Measurements from ENCODE around the gene ANKS3. TPM values are rescaled to one million over a fixed set of nuclear protein-coding genes. Genes with fewer than 3 reads are reported as not detected.

ANKS3 gene
- total RNA-seq, 1 experiment from 2014 or later: 25.5 TPM

- H3K27ac ChIP-seq (ENCODE audit: low read depth, low read length): no peak overlapping the region
- ATAC-seq: no peak
- ChIA-PET CTCF (interaction anchor here (1.6 kb wide), 1 partner anchor 260 kb away, joined by 6 read pairs; no protein-coding TSS in a partner anchor), RAD21 (ENCODE audit: low non-redundant PET in 1 of 2, low total read pairs in 2 of 2, uncharacterized antibody in 2 of 2, unreplicated experiment in 2 of 2) (no interaction called here), POLR2A (no interaction called here)
- TF ChIP-seq EGR1 (IDR thresholded peaks at IDR 0.05; ENCODE audit: low read depth) (no peak), POLR2AphosphoS5 (IDR thresholded peaks at IDR 0.05; ENCODE audit: low read depth, low read length) (no peak), SP1 (IDR thresholded peaks at IDR 0.05; ENCODE audit: low read depth) (no peak), SIN3A (IDR thresholded peaks at IDR 0.05; ENCODE audit: low read depth) (no peak), CBX3 (IDR thresholded peaks at IDR 0.05; ENCODE audit: low read depth) (no peak), ZNF274 (IDR thresholded peaks at IDR 0.05; ENCODE audit: low read depth, low read length) (no peak), EZH2 (IDR thresholded peaks at IDR 0.05) (no peak), ATF3 (IDR thresholded peaks at IDR 0.05) (no peak)
- H3K9me3 ChIP-seq (ENCODE audit: control insufficient read depth in 1 of 2, insufficient read depth in 1 of 2, low read depth in 1 of 2, low read length in 2 of 2): no peaks in the 10 kb centered on the region
- peaks cover 8 to 16% of the 10 kb centered on the region in 2 experiments; a peak in 2 of 4 replicates for H3K4me1 ChIP-seq (ENCODE audit: control insufficient read depth in 1 of 2, insufficient read depth in 2 of 2, low read length in 2 of 2)
- peaks cover 9 to 12% of the 10 kb centered on the region in 2 experiments; a peak in 3 of 4 replicates for H3K36me3 ChIP-seq (ENCODE audit: control insufficient read depth in 1 of 2, insufficient read depth in 2 of 2, low read length in 2 of 2)
- no peaks in the 10 kb centered on the region for H3K9me2 ChIP-seq (ENCODE audit: insufficient read depth)
- no peak overlapping the region for H3K4me2 ChIP-seq (ENCODE audit: low read length)
- no peaks in the 10 kb centered on the region for H3K27me3 ChIP-seq (ENCODE audit: insufficient read depth, low read length)
- no peak overlapping the region for H3K4me3 ChIP-seq (replicated peaks in 1 of 2; ENCODE audit: low read depth in 1 of 2, low read length in 2 of 2)
- DNase-seq (ENCODE audit: low read depth, low spot score): no peak
- no TSS peak for BruUV-seq (replicated peaks)
- no peaks in the 10 kb centered on the region; the same call in 1 of the 2 replicates for H3K79me2 ChIP-seq (ENCODE audit: insufficient read depth, low read length)
- no peak overlapping the region for H2AFZ ChIP-seq (ENCODE audit: low read depth, low read length, poor library complexity, severe bottlenecking)
- no peaks in the 10 kb centered on the region for H4K20me1 ChIP-seq (ENCODE audit: insufficient read depth)
- no peak overlapping the region for H3K9ac ChIP-seq (ENCODE audit: low read length)
- intact Hi-C loops (cut with micrococcal nuclease): no loop called here
These were observed 38.4 kb downstream of the ANKS3 start for GRCh38 chr16:4695473-4696171.
